Measurements from ENCODE around the gene KCND3. TPM values are rescaled to one million over a fixed set of nuclear protein-coding genes. Genes with fewer than 3 reads are reported as not detected.
"Not testable (repeated sequence)": the region's sequence is repeated elsewhere in the genome, so short reads cannot be mapped to it uniquely, and the experiment has no call there.

The KCND3 gene
- total RNA-seq, 1 donor from 2014 or later = 0.15 TPM

DNA sequence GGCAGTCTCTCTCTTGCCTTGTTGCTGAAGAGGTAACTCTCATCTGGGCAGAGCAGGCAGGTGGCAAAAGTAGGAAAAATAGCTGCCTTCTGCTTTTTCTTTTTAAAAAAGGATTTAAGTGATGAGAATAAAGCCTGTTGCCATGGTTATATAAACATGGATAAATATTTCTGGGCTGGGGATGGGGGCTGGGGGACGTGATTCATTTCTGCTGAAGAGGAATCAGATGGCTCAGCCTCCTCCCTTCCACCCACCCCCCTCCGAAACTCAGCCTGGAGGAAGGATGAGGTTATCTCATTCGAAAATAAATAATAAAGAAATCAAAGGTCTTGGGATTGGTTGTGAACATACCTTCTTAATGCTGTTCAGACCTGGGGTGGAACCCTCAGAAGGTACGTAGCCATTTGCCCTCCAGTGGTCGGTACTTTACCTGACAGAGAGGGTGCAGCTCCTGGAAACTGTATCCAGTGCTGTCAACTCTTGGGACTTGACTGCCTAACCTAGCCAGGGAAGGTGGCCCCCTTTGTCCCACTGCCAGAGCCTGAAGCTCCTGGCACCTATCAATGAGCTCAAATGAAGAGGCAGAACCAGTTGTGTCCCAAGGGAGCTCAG, 246.4 kb downstream of the KCND3 start:
- Mint-ChIP-seq H3K4me3 (ENCODE audit: unreplicated experiment) (no peak overlapping the region), H3K9me3 (ENCODE audit: unreplicated experiment) (no peaks in the 10 kb centered on the region), H3K4me1 (ENCODE audit: unreplicated experiment) (peaks cover 7% of the 10 kb centered on the region), H3K27me3 (ENCODE audit: unreplicated experiment) (peaks cover 12% of the 10 kb centered on the region), H3K27ac (ENCODE audit: unreplicated experiment) (no peak overlapping the region), H3K36me3 (ENCODE audit: low read depth, unreplicated experiment) (peaks cover 1% of the 10 kb centered on the region)
- DNase-seq (ENCODE audit: low spot score) = no peak
- TF ChIP-seq, protein P1, sequence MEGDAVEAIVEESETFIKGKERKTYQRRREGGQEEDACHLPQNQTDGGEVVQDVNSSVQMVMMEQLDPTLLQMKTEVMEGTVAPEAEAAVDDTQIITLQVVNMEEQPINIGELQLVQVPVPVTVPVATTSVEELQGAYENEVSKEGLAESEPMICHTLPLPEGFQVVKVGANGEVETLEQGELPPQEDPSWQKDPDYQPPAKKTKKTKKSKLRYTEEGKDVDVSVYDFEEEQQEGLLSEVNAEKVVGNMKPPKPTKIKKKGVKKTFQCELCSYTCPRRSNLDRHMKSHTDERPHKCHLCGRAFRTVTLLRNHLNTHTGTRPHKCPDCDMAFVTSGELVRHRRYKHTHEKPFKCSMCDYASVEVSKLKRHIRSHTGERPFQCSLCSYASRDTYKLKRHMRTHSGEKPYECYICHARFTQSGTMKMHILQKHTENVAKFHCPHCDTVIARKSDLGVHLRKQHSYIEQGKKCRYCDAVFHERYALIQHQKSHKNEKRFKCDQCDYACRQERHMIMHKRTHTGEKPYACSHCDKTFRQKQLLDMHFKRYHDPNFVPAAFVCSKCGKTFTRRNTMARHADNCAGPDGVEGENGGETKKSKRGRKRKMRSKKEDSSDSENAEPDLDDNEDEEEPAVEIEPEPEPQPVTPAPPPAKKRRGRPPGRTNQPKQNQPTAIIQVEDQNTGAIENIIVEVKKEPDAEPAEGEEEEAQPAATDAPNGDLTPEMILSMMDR (IDR thresholded peaks at IDR 0.05; ENCODE audit: unreplicated experiment) = no peak

DNA sequence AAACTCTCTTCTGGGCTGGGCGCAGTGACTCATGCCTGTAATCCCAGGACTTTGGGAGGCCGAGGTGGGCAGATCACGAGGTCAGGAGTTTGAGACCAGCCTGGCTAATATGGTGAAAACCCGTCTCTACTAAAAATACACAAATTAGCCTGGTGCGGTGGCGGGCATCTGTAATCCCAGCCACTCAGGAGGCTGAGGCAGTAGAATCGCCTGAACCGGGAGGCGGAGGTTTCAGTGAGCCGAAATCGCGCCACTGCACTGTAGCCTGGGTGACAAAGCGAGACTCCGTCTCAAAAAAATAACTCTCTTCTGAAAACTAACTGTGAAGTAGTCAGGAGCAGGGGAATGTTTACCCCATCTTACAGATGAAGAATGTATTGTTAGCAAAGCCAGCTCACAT, 247.2 kb downstream of the KCND3 start:
- not testable (repeated sequence) for DNase-seq (ENCODE audit: low spot score); H3K9me3 Mint-ChIP-seq (ENCODE audit: unreplicated experiment); H3K36me3 Mint-ChIP-seq (ENCODE audit: low read depth, unreplicated experiment); H3K4me3 Mint-ChIP-seq (ENCODE audit: unreplicated experiment); H3K27ac Mint-ChIP-seq (ENCODE audit: unreplicated experiment)
- Mint-ChIP-seq H3K4me1 (ENCODE audit: unreplicated experiment) (peaks cover 15% of the 10 kb centered on the region), H3K27me3 (ENCODE audit: unreplicated experiment) (peaks cover 15% of the 10 kb centered on the region)

DNA sequence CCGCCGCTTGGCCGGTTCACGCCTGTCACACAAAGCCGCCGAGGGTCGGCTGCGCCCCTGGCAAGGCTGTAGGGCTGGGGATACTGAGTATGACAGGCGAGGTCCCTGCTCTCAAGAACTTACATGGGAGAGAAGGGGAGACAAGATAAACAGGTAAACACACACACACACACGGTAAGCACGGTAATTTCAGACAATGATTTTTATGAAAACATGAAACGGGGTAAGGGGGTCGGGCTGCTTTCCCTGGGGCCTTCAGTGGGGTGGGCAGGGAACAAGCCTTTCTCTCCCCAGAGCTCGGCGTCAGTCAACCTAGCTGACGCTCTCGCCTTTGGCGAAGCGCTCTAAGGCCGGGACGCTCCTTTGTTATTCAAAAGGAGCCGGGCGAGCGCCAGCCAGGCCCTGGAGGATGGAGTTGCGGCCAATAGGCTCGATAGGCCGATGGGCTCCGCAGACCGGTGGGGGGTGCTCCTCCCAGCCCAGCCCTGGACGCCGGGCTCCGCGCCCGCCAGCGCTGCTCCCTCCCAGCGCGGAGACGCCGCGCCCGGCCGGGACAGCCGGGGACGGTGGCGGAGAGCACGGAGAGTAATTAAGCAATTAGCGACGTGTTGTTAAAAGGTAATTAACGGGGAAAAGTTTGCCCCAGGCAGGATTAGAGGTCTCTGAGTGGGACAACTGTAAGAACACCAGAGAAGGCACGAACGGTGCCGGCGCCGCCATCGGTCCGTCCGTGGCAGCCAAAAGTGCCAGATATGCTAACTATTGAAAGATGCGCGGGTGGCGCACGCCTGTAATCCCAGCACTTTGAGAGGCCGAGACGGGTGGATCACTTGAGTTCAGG, 249.3 kb downstream of the KCND3 start:
- Mint-ChIP-seq H3K27me3 (ENCODE audit: unreplicated experiment) (peaks cover 15% of the 10 kb centered on the region), H3K9me3 (ENCODE audit: unreplicated experiment) (no peaks in the 10 kb centered on the region), H3K27ac (ENCODE audit: unreplicated experiment) (no peak overlapping the region), H3K4me1 (ENCODE audit: unreplicated experiment) (peaks cover 19% of the 10 kb centered on the region), H3K4me3 (ENCODE audit: unreplicated experiment) (peak overlapping the region; percentile 89), H3K36me3 (ENCODE audit: low read depth, unreplicated experiment) (peaks cover 13% of the 10 kb centered on the region)
- DNase-seq (ENCODE audit: low spot score) = peak; percentile 66
- TF ChIP-seq, protein P1 (IDR thresholded peaks at IDR 0.05; ENCODE audit: unreplicated experiment) = no peak

DNA sequence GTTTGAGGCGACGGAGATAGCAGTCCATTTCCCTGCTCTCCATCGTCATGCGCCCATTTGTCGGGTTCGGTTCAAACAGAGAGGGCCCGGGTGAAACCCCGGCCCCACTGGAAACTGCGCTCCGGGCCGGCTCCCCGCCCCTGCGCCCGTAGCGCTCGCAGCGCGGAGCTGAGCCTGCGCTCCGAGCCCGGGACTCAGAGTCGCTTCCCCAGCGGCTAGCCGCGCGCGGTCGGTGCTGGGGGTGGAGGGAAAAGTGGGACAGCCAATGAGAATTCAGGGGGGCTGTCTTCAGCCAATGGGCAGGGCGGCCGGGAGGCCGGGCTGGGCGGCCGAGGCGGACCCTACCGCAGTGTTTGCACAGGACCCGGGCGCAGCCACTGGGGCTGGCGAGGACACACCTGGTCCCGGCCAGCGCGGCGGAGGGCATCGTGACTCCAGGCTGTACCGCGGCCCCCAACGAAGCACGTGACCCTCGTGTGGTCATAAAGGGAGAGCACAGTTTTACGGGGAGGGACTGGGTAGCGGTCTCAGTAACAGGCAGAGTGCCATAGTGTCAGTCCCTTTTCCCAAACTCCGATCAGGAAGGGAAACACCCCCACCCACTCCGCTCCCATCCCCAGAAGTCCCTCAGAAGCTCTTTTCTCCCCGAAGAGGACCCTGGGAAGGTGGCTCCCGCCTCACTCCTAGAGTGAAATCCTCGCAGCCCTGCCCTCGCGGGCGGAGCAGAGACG, 250.1 kb downstream of the KCND3 start, which contains the start of gene INKA2:
Gene INKA2, minus strand, starts transcription at position 202 of the 731 bp plus-strand sequence. Its CDS starts 153 bp downstream, at position 49.
- DNase-seq (ENCODE audit: low spot score) = peak; percentile 74
- Mint-ChIP-seq H3K36me3 (ENCODE audit: low read depth, unreplicated experiment) (peaks cover 13% of the 10 kb centered on the region), H3K4me1 (ENCODE audit: unreplicated experiment) (peaks cover 19% of the 10 kb centered on the region), H3K4me3 (ENCODE audit: unreplicated experiment) (peak within 1 kb of the TSS; percentile 95), H3K27ac (ENCODE audit: unreplicated experiment) (peak within 1 kb of the TSS; percentile 85), H3K9me3 (ENCODE audit: unreplicated experiment) (no peaks in the 10 kb centered on the region), H3K27me3 (ENCODE audit: unreplicated experiment) (peaks cover 15% of the 10 kb centered on the region)
- TF ChIP-seq, protein P1 (IDR thresholded peaks at IDR 0.05; ENCODE audit: unreplicated experiment) = no peak

DNA sequence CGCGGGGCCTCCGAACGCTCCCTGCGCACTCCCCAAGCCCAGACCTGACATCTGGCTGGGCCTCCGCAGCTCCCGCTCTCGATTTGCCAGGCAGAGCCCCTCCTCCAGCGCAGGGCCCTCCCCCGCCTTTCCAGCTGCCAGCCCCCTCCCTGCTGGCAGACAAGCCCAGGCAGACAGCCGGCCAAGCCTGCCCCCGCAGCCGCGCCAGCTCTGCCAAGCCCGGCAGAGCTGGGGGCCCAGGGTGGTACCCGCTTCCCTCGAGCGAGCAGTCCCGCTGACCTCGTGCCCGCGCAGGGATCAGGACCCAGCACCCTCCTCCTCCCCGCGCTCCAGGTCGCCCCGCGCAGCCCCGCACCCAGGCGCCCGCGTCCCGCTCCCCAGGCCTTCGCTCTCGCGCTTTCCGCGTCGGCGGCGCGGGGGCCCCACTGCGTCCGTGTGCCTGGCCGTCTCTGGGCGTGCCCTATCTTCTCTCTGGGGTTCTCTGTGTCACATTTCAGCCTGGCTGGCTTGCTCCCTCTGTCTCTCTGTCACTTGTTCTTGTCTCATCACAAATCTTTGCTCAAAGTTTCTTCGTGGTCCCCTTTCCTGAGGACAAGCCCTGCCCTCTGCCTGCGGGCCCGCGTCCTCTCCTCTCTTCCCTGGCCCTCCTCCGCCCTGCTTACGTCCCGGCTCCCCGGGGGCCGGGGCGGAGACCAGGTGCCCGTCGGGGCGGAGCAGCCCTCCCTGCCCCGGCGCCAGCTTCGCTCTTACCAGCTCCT, 250.9 kb downstream of the KCND3 start:
- H3K4me1 Mint-ChIP-seq (ENCODE audit: unreplicated experiment) = peaks cover 19% of the 10 kb centered on the region
- TF ChIP-seq, protein P1 (IDR thresholded peaks at IDR 0.05; ENCODE audit: unreplicated experiment) = no peak
- peak overlapping the region; percentile 85 for H3K27ac Mint-ChIP-seq (ENCODE audit: unreplicated experiment)
- peaks cover 17% of the 10 kb centered on the region for H3K27me3 Mint-ChIP-seq (ENCODE audit: unreplicated experiment)
- H3K9me3 Mint-ChIP-seq (ENCODE audit: unreplicated experiment) = no peaks in the 10 kb centered on the region
- DNase-seq (ENCODE audit: low spot score) = peak; percentile 55
- peaks cover 13% of the 10 kb centered on the region for H3K36me3 Mint-ChIP-seq (ENCODE audit: low read depth, unreplicated experiment)
- H3K4me3 Mint-ChIP-seq (ENCODE audit: unreplicated experiment) = peak overlapping the region; percentile 95
